Panc1 (cell line): ENCODE data around the gene GNL2. TPM values are rescaled to one million over a fixed set of nuclear protein-coding genes. Genes with fewer than 3 reads are reported as not detected.

Source experiments
- ATAC-seq: fragments of 200-7000 bp; cut with Tn5 transposase; 2 replicates; pipeline ENCODE4 v1.9.1; 2020; ENCODE audit warnings: mild to moderate bottlenecking, moderate library complexity
- BruUV-seq: library from RNA; stranded (reverse); fragments of 400-500 nt; replicated peaks from 2 replicates; lab custom pipeline; 2021; lab: Mats Ljungman, UMichigan
- CTCF ChIA-PET: fragments of 300-600 bp; sonication (Branson Sonifier 250); formaldehyde crosslinking; loops from one replicate; lab custom pipeline; 2022; ENCODE audit warnings: antibody characterized with exemption; lab: Charles Lee
- POLR2A ChIA-PET: fragments of 300-600 bp; sonication (Branson Sonifier 250); formaldehyde crosslinking; loops from one replicate; lab custom pipeline; 2022; ENCODE audit warnings: antibody characterized with exemption; lab: Charles Lee
- DNase-seq: peaks from one replicate; pipeline ENCODE4 v3.0.0-alpha.2; 2010; ENCODE audit warnings: low read depth, low spot score
- H3K27ac ChIP-seq: 2 replicates; pipeline ENCODE4 v1.5.1; 2011; ENCODE audit warnings: mild to moderate bottlenecking, low read length, inconsistent platforms
- H3K27me3 ChIP-seq: fragments of 200-500 bp; sonication (Bioruptor generic); 2 replicates; pipeline ENCODE4 v1.6.0; 2014; ENCODE audit warnings: low read length, inconsistent platforms; ENCODE audit not compliant: control insufficient read depth, insufficient read depth
- H3K36me3 ChIP-seq: fragments of 200-500 bp; sonication (Bioruptor generic); 2 replicates; pipeline ENCODE4 v1.5.1; 2014; ENCODE audit warnings: inconsistent platforms, mild to moderate bottlenecking, low read length, moderate library complexity; ENCODE audit not compliant: control insufficient read depth, insufficient read depth
- H3K4me1 ChIP-seq: 2 replicates; pipeline ENCODE4 v1.5.1; 2011; ENCODE audit warnings: inconsistent platforms, mild to moderate bottlenecking, low read length, moderate library complexity; ENCODE audit not compliant: control insufficient read depth, insufficient read depth
- H3K4me3 ChIP-seq, 2 experiments: 2 replicates each; pipeline ENCODE4 v1.5.1; 2011 to 2012; ENCODE audit warnings: low read depth in 2 of 2, low read length in 2 of 2, mild to moderate bottlenecking in 2 of 2, inconsistent platforms in 1 of 2, moderate library complexity in 1 of 2
- H3K9me3 ChIP-seq: fragments of 200-500 bp; sonication (Bioruptor generic); 2 replicates; pipeline ENCODE4 v1.5.1; 2014; ENCODE audit warnings: low read depth, mild to moderate bottlenecking, inconsistent platforms, low read length, moderate library complexity; ENCODE audit not compliant: control insufficient read depth, insufficient read depth
- POLR2AphosphoS5 ChIP-seq: IDR thresholded peaks from 2 replicates; pipeline ENCODE4 v1.6.1; 2012; ENCODE audit warnings: mild to moderate bottlenecking, low read depth, low read length, moderate library complexity
- SIN3A ChIP-seq: IDR thresholded peaks from 2 replicates; pipeline ENCODE4 v1.6.1; 2012; ENCODE audit warnings: low read depth, mild to moderate bottlenecking, low read length, moderate library complexity, borderline replicate concordance; ENCODE audit not compliant: insufficient read depth
- TCF7L2 ChIP-seq: IDR thresholded peaks from 2 replicates; pipeline ENCODE4 v1.6.1; 2011; ENCODE audit warnings: mild to moderate bottlenecking, low read depth, low read length, inconsistent platforms
- in situ Hi-C: cut with HindIII; loops from 2 replicates; pipeline ENCODE4 v1.10.0; 2016; ENCODE audit warnings: low sequenced_read_pairs, low pct_unique_long_range_greater_than_20kb
- intact Hi-C: fragments of 100-400 bp; cut with micrococcal nuclease; formaldehyde crosslinking; loops from one replicate; pipeline ENCODE4 v1.10.0; 2022; ENCODE audit not compliant: unreplicated experiment
- total RNA-seq: library from RNA; stranded (reverse); gene quantifications from one replicate; pipeline ENCODE4 v1.2.1, GENCODE V29; 2021; ENCODE audit not compliant: unreplicated experiment
- TF ChIP-seq, protein P1 (sequence below), 2 experiments: IDR thresholded peaks; 2 replicates each; pipeline ENCODE4 v1.6.1; 2011 to 2012; ENCODE audit warnings: low read depth in 2 of 2, control low read depth in 1 of 2, low read length in 1 of 2, mild to moderate bottlenecking in 1 of 2, moderate library complexity in 1 of 2; ENCODE audit not compliant: insufficient read depth in 1 of 2
- TF ChIP-seq, protein P2 (sequence below): fragments of 450-650 bp; IDR thresholded peaks from 2 replicates; pipeline ENCODE4 v1.5.1; 2017; ENCODE audit warnings: mild to moderate bottlenecking

GNL2 gene
- total RNA-seq, 1 experiment from 2014 or later: 73.4 TPM

DNA sequence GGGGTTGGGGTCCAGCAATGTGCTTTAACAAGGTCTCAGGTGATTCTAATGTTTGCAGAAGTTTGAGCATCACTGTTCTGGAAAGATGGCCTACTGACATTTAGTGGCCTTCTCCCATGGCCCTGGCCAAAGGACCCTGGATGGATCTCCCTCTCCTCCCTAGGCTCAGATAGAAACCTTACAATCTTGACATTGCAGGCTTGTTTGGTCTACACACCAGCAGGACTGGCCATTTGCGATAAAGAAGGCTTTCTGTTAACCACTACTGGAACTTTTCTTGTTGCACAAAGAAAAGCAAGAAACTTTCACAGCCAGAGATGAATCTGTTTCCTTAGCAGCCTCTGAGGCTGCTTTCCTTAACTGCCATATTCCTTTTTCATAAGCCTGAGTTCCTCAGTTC lies 32.8 kb downstream of the GNL2 start:
- DNase-seq (no peak), ATAC-seq (no peak)
- intact Hi-C loops: no loop called here
- no peak overlapping the region for H3K4me3 ChIP-seq
- no peak overlapping the region for H3K27ac ChIP-seq
- POLR2A ChIA-PET: no interaction called here
- TF ChIP-seq, protein P1, sequence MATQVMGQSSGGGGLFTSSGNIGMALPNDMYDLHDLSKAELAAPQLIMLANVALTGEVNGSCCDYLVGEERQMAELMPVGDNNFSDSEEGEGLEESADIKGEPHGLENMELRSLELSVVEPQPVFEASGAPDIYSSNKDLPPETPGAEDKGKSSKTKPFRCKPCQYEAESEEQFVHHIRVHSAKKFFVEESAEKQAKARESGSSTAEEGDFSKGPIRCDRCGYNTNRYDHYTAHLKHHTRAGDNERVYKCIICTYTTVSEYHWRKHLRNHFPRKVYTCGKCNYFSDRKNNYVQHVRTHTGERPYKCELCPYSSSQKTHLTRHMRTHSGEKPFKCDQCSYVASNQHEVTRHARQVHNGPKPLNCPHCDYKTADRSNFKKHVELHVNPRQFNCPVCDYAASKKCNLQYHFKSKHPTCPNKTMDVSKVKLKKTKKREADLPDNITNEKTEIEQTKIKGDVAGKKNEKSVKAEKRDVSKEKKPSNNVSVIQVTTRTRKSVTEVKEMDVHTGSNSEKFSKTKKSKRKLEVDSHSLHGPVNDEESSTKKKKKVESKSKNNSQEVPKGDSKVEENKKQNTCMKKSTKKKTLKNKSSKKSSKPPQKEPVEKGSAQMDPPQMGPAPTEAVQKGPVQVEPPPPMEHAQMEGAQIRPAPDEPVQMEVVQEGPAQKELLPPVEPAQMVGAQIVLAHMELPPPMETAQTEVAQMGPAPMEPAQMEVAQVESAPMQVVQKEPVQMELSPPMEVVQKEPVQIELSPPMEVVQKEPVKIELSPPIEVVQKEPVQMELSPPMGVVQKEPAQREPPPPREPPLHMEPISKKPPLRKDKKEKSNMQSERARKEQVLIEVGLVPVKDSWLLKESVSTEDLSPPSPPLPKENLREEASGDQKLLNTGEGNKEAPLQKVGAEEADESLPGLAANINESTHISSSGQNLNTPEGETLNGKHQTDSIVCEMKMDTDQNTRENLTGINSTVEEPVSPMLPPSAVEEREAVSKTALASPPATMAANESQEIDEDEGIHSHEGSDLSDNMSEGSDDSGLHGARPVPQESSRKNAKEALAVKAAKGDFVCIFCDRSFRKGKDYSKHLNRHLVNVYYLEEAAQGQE (IDR thresholded peaks at IDR 0.05; ENCODE audit: insufficient read depth in 1 of 2, low read depth in 2 of 2, low read length in 1 of 2): no peak
- TF ChIP-seq TCF7L2: no peak
- no peak for TF ChIP-seq SIN3A
- TF ChIP-seq POLR2AphosphoS5: no peak
- TF ChIP-seq, protein P2, sequence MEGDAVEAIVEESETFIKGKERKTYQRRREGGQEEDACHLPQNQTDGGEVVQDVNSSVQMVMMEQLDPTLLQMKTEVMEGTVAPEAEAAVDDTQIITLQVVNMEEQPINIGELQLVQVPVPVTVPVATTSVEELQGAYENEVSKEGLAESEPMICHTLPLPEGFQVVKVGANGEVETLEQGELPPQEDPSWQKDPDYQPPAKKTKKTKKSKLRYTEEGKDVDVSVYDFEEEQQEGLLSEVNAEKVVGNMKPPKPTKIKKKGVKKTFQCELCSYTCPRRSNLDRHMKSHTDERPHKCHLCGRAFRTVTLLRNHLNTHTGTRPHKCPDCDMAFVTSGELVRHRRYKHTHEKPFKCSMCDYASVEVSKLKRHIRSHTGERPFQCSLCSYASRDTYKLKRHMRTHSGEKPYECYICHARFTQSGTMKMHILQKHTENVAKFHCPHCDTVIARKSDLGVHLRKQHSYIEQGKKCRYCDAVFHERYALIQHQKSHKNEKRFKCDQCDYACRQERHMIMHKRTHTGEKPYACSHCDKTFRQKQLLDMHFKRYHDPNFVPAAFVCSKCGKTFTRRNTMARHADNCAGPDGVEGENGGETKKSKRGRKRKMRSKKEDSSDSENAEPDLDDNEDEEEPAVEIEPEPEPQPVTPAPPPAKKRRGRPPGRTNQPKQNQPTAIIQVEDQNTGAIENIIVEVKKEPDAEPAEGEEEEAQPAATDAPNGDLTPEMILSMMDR: no peak
- no peaks in the 10 kb centered on the region for H3K4me1 ChIP-seq
- CTCF ChIA-PET: interaction anchor here (1.0 kb wide), 1 partner anchor 120 kb away, joined by 3 read pairs; no protein-coding TSS in a partner anchor
- H3K27me3 ChIP-seq: no peaks in the 10 kb centered on the region
- in situ Hi-C loops: no loop called here
- no TSS peak for BruUV-seq
- H3K36me3 ChIP-seq: peaks cover 20% of the 10 kb centered on the region
- no peaks in the 10 kb centered on the region for H3K9me3 ChIP-seq

DNA sequence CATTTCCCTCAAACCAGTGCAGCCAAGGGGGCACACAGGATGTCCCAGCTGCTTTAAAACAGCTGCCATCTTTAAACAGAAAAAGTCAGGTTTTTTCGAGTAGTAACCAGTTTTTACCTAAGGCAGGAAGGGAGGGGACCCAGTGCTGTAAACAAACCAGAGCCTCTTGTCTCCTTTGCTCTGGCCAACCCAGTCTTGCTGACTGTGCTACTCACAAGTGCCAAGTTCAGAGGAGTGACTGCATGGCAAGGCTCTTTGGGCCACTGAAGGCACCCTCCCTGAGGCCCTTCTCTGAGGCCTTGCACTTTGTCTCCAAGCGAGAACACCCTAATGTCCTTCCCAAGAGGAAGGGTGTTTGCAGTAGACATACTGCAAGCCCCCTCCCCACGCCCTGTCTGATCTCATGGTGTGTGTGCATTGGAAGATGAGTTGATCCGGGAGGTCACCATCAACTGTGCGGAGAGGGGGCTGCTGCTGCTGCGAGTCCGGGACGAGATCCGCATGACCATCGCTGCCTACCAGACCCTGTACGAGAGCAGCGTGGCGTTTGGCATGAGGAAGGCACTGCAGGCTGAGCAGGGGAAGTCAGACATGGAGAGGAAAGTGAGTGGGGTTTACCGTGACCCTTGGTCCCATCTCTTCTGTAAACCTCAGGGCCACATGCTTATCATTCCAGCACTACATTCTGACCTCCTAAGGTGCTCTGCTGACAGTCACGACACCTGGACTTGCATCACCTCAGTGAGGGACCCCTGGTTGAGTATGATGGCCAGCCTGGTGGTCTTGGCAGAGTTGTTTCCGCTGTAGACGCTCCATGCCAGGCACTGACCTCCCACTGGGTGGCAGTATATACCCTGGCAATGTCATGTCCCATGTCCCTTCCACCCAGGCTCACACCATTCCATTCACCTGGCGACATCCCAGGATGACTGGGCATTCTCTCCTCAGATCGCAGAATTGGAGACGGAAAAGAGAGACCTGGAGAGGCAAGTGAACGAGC lies 34.3 kb downstream of the GNL2 start:
- DNase-seq: no peak
- no peaks in the 10 kb centered on the region for H3K9me3 ChIP-seq
- intact Hi-C loops (no loop called here), in situ Hi-C loops (no loop called here)
- H3K36me3 ChIP-seq: peaks cover 8% of the 10 kb centered on the region; the same call in 1 of the 2 replicates
- no peaks in the 10 kb centered on the region for H3K27me3 ChIP-seq
- ChIA-PET CTCF (no interaction called here), POLR2A (no interaction called here)
- no peaks in the 10 kb centered on the region for H3K4me1 ChIP-seq
- TF ChIP-seq SIN3A (no peak), POLR2AphosphoS5 (peak; percentile 31)
- TF ChIP-seq, protein P2: peak; percentile 89
- TF ChIP-seq, protein P1 (IDR thresholded peaks at IDR 0.05; ENCODE audit: insufficient read depth in 1 of 2, low read depth in 2 of 2, low read length in 1 of 2): no peak
- no TSS peak for BruUV-seq
- ATAC-seq: peak; percentile 85
- H3K27ac ChIP-seq: no peak overlapping the region
- H3K4me3 ChIP-seq: no peak overlapping the region
